ENCODE data around the gene CHD2. TPM values are rescaled to one million over a fixed set of nuclear protein-coding genes. Genes with fewer than 3 reads are reported as not detected.

The CHD2 gene
- total RNA-seq, 6 donors from 2014 or later: 102 to 500 (median 155) TPM

GRCh38 chr15:92899601-92899947, 550 bp upstream of the CHD2 start:
- DNase-seq (no peak), ATAC-seq (ENCODE audit: low FRiP score in 2 of 2) (no peak)
- Histone ChIP-seq H3K9me3 (no peaks in the 10 kb centered on the region), H3K4me3 (peak overlapping the region in 2 of 4 donors; percentile 54 to 62), H3K4me1 (peaks cover 12 to 57% (median 46%) of the 10 kb centered on the region in 4 donors), H3K36me3 (peaks cover 3 to 29% (median 5%) of the 10 kb centered on the region in 4 donors), H3K27me3 (no peaks in the 10 kb centered on the region), H3K27ac (peak overlapping the region; percentile 91 to 99 (median 97))
- TF ChIP-seq POLR2AphosphoS5 (IDR thresholded peaks at IDR 0.05): no peak
- no peak for TF ChIP-seq POLR2A (IDR thresholded peaks at IDR 0.05)
- TF ChIP-seq CTCF (IDR thresholded peaks at IDR 0.05): peak in 3 of 6 experiments; percentile 15 to 27 (median 21)
- WGBS, 2 donors: 80 to 84% methylated on average over 1 of the region's 1 CpG

- Histone ChIP-seq H3K36me3 (peaks cover 0 to 18% (median 4%) of the 10 kb centered on the region in 4 donors), H3K4me1 (peaks cover 16 to 57% (median 43%) of the 10 kb centered on the region in 4 donors), H3K4me3 (peak overlapping the region; percentile 40 to 62 (median 51)), H3K27ac (peak overlapping the region; percentile 91 to 99 (median 97)), H3K27me3 (no peaks in the 10 kb centered on the region), H3K9me3 (no peaks in the 10 kb centered on the region)
- no peak for TF ChIP-seq POLR2A (IDR thresholded peaks at IDR 0.05)
- TF ChIP-seq POLR2AphosphoS5 (IDR thresholded peaks at IDR 0.05): no peak
- no peak for TF ChIP-seq EP300 (IDR thresholded peaks at IDR 0.05)
- TF ChIP-seq CTCF (IDR thresholded peaks at IDR 0.05): no peak
- no peak for ATAC-seq (ENCODE audit: low FRiP score in 2 of 2)
- no peak for DNase-seq
- WGBS, 2 donors: 0 to 1% methylated on average over 6 of the region's 6 CpGs
Observed at GRCh38 chr15:92900731-92901071, 577 bp downstream of the CHD2 start.

GRCh38 chr15:92901072-92901761, 1.1 kb downstream of the CHD2 start:
- Histone ChIP-seq H3K27me3 (no peaks in the 10 kb centered on the region), H3K27ac (peak overlapping the region; percentile 91 to 99 (median 97))

GRCh38 chr15:92901995-92902394, 1.9 kb downstream of the CHD2 start:
- DNase-seq (no peak), ATAC-seq (ENCODE audit: low FRiP score in 2 of 2) (no peak)
- H3K36me3 ChIP-seq: peaks cover 0 to 17% (median 4%) of the 10 kb centered on the region in 4 donors
- no peaks in the 10 kb centered on the region for H3K9me3 ChIP-seq
- H3K27ac ChIP-seq: peak overlapping the region; percentile 91 to 99 (median 97)
- H3K4me3 ChIP-seq: peak overlapping the region; percentile 40 to 62 (median 51)
- no peaks in the 10 kb centered on the region for H3K27me3 ChIP-seq
- TF ChIP-seq POLR2A (IDR thresholded peaks at IDR 0.05): no peak
- TF ChIP-seq POLR2AphosphoS5 (IDR thresholded peaks at IDR 0.05): no peak
- no peak for TF ChIP-seq CTCF (IDR thresholded peaks at IDR 0.05)
- no peak for TF ChIP-seq EP300 (IDR thresholded peaks at IDR 0.05)
- WGBS, 2 donors: 0% methylated on average over 2 of the region's 2 CpGs
- H3K4me1 ChIP-seq: peaks cover 29 to 59% (median 45%) of the 10 kb centered on the region in 4 donors

More at GRCh38 chr15:92901072-92901761, 1.1 kb downstream of the CHD2 start:
- peaks cover 21 to 59% (median 44%) of the 10 kb centered on the region in 4 donors for H3K4me1 ChIP-seq
- no peaks in the 10 kb centered on the region for H3K9me3 ChIP-seq
- WGBS, 2 donors: 0 to 1% methylated on average over 8 of the region's 8 CpGs
- DNase-seq (no peak), ATAC-seq (ENCODE audit: low FRiP score in 2 of 2) (no peak)
- peaks cover 0 to 17% (median 4%) of the 10 kb centered on the region in 4 donors for H3K36me3 ChIP-seq
- no peak for TF ChIP-seq CTCF (IDR thresholded peaks at IDR 0.05)
- TF ChIP-seq POLR2AphosphoS5 (IDR thresholded peaks at IDR 0.05): no peak
- no peak for TF ChIP-seq EP300 (IDR thresholded peaks at IDR 0.05)
- no peak for TF ChIP-seq POLR2A (IDR thresholded peaks at IDR 0.05)
- H3K4me3 ChIP-seq: peak overlapping the region; percentile 40 to 62 (median 51)

All from upper lobe of left lung (tissue), 6 donors.